K562 (cell line): ENCODE data around the gene GAB4.
"Not testable (repeated sequence)": the region's sequence is repeated elsewhere in the genome, so short reads cannot be mapped to it uniquely, and the experiment has no call there.

Experiments used
- GABPA ChIP-seq: fragments of 200-800 bp; sonication (Bioruptor generic); conservative IDR thresholded peaks from 2 replicates; pipeline ENCODE4 v1.6.1; 2016; ENCODE audit warnings: low read depth, missing genetic modification characterization, missing compliant biosample characterization
- TF ChIP-seq, protein P1 (sequence below), 2 experiments: fragments of 450-650 bp in 1 of 2; sonication (generic) in 1 of 2; formaldehyde crosslinking in 1 of 2; IDR thresholded peaks in 1 of 2; conservative IDR thresholded peaks in 1 of 2; 2 replicates each; pipeline versions ENCODE4 v1.6.1 to v1.8.1; 2016 to 2023; ENCODE audit warnings: mild to moderate bottlenecking in 2 of 2, moderate library complexity in 2 of 2, inconsistent platforms in 1 of 2, missing genetic modification reagents in 1 of 2

- not testable (repeated sequence) for TF ChIP-seq GABPA (tag)
- TF ChIP-seq, protein P1, sequence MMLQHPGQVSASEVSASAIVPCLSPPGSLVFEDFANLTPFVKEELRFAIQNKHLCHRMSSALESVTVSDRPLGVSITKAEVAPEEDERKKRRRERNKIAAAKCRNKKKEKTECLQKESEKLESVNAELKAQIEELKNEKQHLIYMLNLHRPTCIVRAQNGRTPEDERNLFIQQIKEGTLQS (IDR thresholded peaks at IDR 0.05) = not testable (repeated sequence)
- TF ChIP-seq, protein P1 (CRISPR knock-in tag; conservative IDR thresholded peaks at IDR 0.05) = not testable (repeated sequence)
These were observed 93.1 kb downstream of the GAB4 start for GRCh38 chr22:16914911-16915310.
